ENCODE data around the gene ARL4A. TPM values are rescaled to one million over a fixed set of nuclear protein-coding genes. Genes with fewer than 3 reads are reported as not detected.
"Not testable (repeated sequence)": the region's sequence is repeated elsewhere in the genome, so short reads cannot be mapped to it uniquely, and the experiment has no call there.

Gene ARL4A
- total RNA-seq, 1 donor from 2014 or later, result 41.2 TPM

GRCh38 chr7:12641196-12641595 is 46.2 kb upstream of the ARL4A start:
- H3K36me3 Mint-ChIP-seq (ENCODE audit: low read depth, unreplicated experiment), result no peaks in the 10 kb centered on the region

GRCh38 chr7:12642508-12642907 is 44.9 kb upstream of the ARL4A start:
- Mint-ChIP-seq H3K27me3 (ENCODE audit: unreplicated experiment) (no peaks in the 10 kb centered on the region), H3K36me3 (ENCODE audit: low read depth, unreplicated experiment) (no peaks in the 10 kb centered on the region), H3K4me3 (ENCODE audit: unreplicated experiment) (no peak overlapping the region), H3K27ac (ENCODE audit: unreplicated experiment) (no peak overlapping the region), H3K9me3 (ENCODE audit: unreplicated experiment) (no peaks in the 10 kb centered on the region), H3K4me1 (ENCODE audit: unreplicated experiment) (no peaks in the 10 kb centered on the region)
- DNase-seq (ENCODE audit: low spot score), result no peak
- TF ChIP-seq, protein P1, sequence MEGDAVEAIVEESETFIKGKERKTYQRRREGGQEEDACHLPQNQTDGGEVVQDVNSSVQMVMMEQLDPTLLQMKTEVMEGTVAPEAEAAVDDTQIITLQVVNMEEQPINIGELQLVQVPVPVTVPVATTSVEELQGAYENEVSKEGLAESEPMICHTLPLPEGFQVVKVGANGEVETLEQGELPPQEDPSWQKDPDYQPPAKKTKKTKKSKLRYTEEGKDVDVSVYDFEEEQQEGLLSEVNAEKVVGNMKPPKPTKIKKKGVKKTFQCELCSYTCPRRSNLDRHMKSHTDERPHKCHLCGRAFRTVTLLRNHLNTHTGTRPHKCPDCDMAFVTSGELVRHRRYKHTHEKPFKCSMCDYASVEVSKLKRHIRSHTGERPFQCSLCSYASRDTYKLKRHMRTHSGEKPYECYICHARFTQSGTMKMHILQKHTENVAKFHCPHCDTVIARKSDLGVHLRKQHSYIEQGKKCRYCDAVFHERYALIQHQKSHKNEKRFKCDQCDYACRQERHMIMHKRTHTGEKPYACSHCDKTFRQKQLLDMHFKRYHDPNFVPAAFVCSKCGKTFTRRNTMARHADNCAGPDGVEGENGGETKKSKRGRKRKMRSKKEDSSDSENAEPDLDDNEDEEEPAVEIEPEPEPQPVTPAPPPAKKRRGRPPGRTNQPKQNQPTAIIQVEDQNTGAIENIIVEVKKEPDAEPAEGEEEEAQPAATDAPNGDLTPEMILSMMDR (IDR thresholded peaks at IDR 0.05; ENCODE audit: unreplicated experiment), result no peak

More at GRCh38 chr7:12641196-12641595, 46.2 kb upstream of the ARL4A start:
- Mint-ChIP-seq H3K9me3 (ENCODE audit: unreplicated experiment) (no peaks in the 10 kb centered on the region), H3K27me3 (ENCODE audit: unreplicated experiment) (no peaks in the 10 kb centered on the region), H3K4me3 (ENCODE audit: unreplicated experiment) (no peak overlapping the region), H3K4me1 (ENCODE audit: unreplicated experiment) (no peaks in the 10 kb centered on the region), H3K27ac (ENCODE audit: unreplicated experiment) (no peak overlapping the region)
- DNase-seq (ENCODE audit: low spot score), result no peak
- TF ChIP-seq, protein P1 (IDR thresholded peaks at IDR 0.05; ENCODE audit: unreplicated experiment), result no peak

DNA sequence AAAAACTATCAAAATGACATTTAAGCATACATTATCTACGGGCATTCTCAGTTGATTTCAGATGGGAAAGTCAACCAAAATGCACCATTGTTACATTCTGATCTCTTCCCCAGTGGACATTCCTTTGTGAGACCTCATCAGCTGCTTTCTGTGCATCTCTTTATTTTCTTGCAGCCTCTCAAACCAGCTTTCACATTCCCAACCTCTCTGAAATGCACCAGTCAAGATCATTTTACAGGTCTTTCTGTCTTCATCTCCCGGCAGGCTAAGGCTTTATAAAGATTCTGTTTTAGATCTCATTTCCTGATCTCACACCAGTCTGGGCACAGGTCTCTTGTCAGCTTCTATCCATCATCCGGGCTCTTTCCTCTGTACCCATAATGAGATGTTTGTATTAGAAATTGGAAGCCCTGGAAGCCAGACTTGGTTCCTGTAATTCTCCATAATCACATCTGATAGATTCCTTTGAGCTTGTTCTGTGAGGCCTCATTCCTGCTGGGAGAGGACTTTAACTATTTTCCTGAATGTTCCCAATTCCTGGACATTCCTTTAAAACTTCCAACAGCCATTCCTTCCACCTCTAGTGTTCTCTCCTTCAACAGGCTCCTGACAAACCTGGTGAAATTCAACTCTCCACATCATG is 44.3 kb upstream of the ARL4A start:
- no peaks in the 10 kb centered on the region for H3K36me3 Mint-ChIP-seq (ENCODE audit: low read depth, unreplicated experiment)
- TF ChIP-seq, protein P1 (IDR thresholded peaks at IDR 0.05; ENCODE audit: unreplicated experiment), result no peak

DNA sequence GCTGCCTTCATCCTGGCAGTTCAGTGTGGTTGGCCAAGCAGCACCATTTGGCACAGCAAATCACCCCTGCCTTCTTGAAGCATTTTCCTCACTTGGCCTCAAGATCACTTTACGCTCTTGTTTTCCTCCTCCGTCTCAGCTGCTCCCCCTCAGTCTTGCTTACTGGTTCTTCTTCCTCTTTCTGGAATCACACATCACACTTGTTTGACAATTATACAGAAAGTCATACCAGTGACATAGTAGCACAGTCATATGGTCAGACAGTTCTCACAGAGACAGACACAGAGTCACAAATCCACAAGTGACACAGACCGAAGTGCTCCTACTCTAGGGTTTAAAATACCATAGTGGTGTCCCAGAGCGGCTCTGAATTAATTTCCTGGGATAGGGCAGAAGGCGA is 43.8 kb upstream of the ARL4A start:
- DNase-seq (ENCODE audit: low spot score), result no peak
- Mint-ChIP-seq H3K27me3 (ENCODE audit: unreplicated experiment) (no peaks in the 10 kb centered on the region), H3K27ac (ENCODE audit: unreplicated experiment) (no peak overlapping the region), H3K4me1 (ENCODE audit: unreplicated experiment) (no peaks in the 10 kb centered on the region), H3K4me3 (ENCODE audit: unreplicated experiment) (no peak overlapping the region), H3K9me3 (ENCODE audit: unreplicated experiment) (no peaks in the 10 kb centered on the region), H3K36me3 (ENCODE audit: low read depth, unreplicated experiment) (no peaks in the 10 kb centered on the region)
- TF ChIP-seq, protein P1 (IDR thresholded peaks at IDR 0.05; ENCODE audit: unreplicated experiment), result no peak

More for the DNA sequence above, 44.3 kb upstream of the ARL4A start:
- Mint-ChIP-seq H3K4me1 (ENCODE audit: unreplicated experiment) (no peaks in the 10 kb centered on the region), H3K4me3 (ENCODE audit: unreplicated experiment) (no peak overlapping the region), H3K9me3 (ENCODE audit: unreplicated experiment) (no peaks in the 10 kb centered on the region), H3K27me3 (ENCODE audit: unreplicated experiment) (no peaks in the 10 kb centered on the region), H3K27ac (ENCODE audit: unreplicated experiment) (no peak overlapping the region)
- no peak for DNase-seq (ENCODE audit: low spot score)

DNA sequence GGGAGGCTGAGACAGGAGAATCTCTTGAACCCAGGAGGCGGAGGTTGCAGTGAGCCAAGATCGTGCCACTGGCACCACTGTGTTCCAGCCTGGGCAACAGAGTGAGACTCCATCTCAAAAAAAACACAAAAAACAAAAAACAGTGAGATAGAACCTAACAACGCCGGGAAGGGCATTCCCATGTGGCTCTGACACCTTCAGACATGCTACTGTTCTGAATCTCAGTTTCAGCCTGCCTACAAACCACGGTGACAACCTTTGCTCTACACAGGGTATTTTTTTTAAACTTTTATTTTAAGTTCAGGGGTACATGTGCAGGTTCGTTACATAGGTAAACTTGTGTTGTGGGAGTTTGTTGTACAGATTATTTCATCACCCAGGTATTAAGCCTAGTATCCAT is 42.2 kb upstream of the ARL4A start:
- not testable (repeated sequence) for H3K9me3 Mint-ChIP-seq (ENCODE audit: unreplicated experiment); H3K4me1 Mint-ChIP-seq (ENCODE audit: unreplicated experiment); DNase-seq (ENCODE audit: low spot score); H3K4me3 Mint-ChIP-seq (ENCODE audit: unreplicated experiment); H3K27ac Mint-ChIP-seq (ENCODE audit: unreplicated experiment); H3K27me3 Mint-ChIP-seq (ENCODE audit: unreplicated experiment); H3K36me3 Mint-ChIP-seq (ENCODE audit: low read depth, unreplicated experiment)
